Endodermal cell (in vitro differentiated cells): ENCODE measurements around the gene DDIT4L. TPM values are rescaled to one million over a fixed set of nuclear protein-coding genes. Genes with fewer than 3 reads are reported as not detected.

Experiments
- DNase-seq: peaks from one replicate; pipeline ENCODE4 v3.0.0-alpha.2; 2017
- H3K27ac ChIP-seq: 2 replicates; pipeline ENCODE4 v1.5.1; 2013; ENCODE audit warnings: mild to moderate bottlenecking, low read depth, low read length, moderate library complexity
- H3K27me3 ChIP-seq: 2 replicates; pipeline ENCODE4 v1.6.1; 2013; ENCODE audit warnings: mild to moderate bottlenecking, low read length, moderate library complexity; ENCODE audit not compliant: insufficient read depth, control insufficient read depth, poor library complexity, severe bottlenecking
- H3K36me3 ChIP-seq: 2 replicates; pipeline ENCODE4 v1.7.0; 2013; ENCODE audit warnings: mild to moderate bottlenecking, low read length, moderate library complexity; ENCODE audit not compliant: control insufficient read depth, insufficient read depth
- H3K4me1 ChIP-seq: one replicate; pipeline ENCODE4 v1.7.0; 2013; ENCODE audit warnings: low read length; ENCODE audit not compliant: control insufficient read depth, insufficient read depth
- H3K4me3 ChIP-seq: 2 replicates; pipeline ENCODE4 v1.5.1; 2013; ENCODE audit warnings: mild to moderate bottlenecking, low read length, moderate library complexity
- H3K9ac ChIP-seq: 2 replicates; pipeline ENCODE4 v1.6.1; 2013; ENCODE audit warnings: mild to moderate bottlenecking, low read length, moderate library complexity; ENCODE audit not compliant: poor library complexity, severe bottlenecking; ENCODE audit errors: extremely low read depth
- H3K9me3 ChIP-seq: 2 replicates; pipeline ENCODE4 v1.6.1; 2013; ENCODE audit warnings: mild to moderate bottlenecking, low read length, moderate library complexity; ENCODE audit not compliant: control insufficient read depth
- H3K27ac Mint-ChIP-seq: 2 replicates; pipeline ENCODE4 v1.8.0; 2020; ENCODE audit warnings: mixed read lengths
- H3K27me3 Mint-ChIP-seq: 2 replicates; pipeline ENCODE4 v1.8.0; 2021; ENCODE audit warnings: mild to moderate bottlenecking, mixed read lengths; ENCODE audit not compliant: insufficient read depth
- H3K36me3 Mint-ChIP-seq: 2 replicates; pipeline ENCODE4 v1.8.0; 2020; ENCODE audit warnings: low read depth, mixed read lengths
- H3K4me1 Mint-ChIP-seq: 2 replicates; pipeline ENCODE4 v1.8.0; 2020; ENCODE audit warnings: mixed read lengths
- H3K4me3 Mint-ChIP-seq: 2 replicates; pipeline ENCODE4 v1.8.0; 2020; ENCODE audit warnings: mild to moderate bottlenecking, moderate library complexity, mixed read lengths
- H3K9me3 Mint-ChIP-seq: 2 replicates; pipeline ENCODE4 v1.8.0; 2020; ENCODE audit warnings: mild to moderate bottlenecking, mixed read lengths
- WGBS, 2 experiments: methylation state at CpG; one replicate each; pipeline versions ENCODE4 v1.1.5 to v1.1.7; 2013; ENCODE audit warnings: missing lambda C conversion rate in 2 of 2, mixed read lengths in 1 of 2; ENCODE audit not compliant: insufficient coverage in 1 of 2, insufficient read length in 1 of 2; 5-methylcytosine and 5-hydroxymethylcytosine counted together
- total RNA-seq, 2 donors: library from RNA; stranded (reverse); fragmentation: NEBNext Ultra II Directional in 1 of 2; extraction: Animal tissue kit (Norgen Biotek cat#: 25700) in 1 of 2; gene quantifications; 2 replicates in 1 of 2; 3 replicates in 1 of 2; pipeline ENCODE4 v1.2.1, GENCODE V29; 2021
- TF ChIP-seq, protein P1 (sequence below): fragments of 200-600 bp; sonication (generic); conservative IDR thresholded peaks from 2 replicates; pipeline ENCODE4 v1.5.0; 2021; ENCODE audit warnings: antibody characterized with exemption, mild to moderate bottlenecking

The DDIT4L gene
- total RNA-seq, 2 donors from 2014 or later: 10.8 to 19.7 TPM

DNA sequence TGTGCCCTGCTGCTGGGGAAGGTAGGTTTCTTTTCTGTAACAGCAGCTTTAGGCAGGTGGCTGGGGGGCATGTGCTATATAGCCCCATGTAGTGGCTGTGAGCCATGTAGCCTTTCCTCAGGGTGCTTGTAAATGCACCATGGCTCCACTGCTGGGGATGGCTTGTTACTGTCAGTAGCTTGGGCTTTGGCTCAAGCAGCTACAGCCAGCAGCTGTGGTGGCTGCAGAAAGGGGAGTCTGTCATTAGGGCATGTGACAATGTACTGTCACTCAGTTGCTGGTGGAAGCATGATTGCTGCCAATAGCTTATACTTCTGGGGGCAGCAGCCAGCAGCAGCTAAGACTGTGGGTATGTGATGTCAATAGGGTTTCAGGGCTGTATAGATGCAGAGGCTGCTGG, 33.9 kb upstream of the DDIT4L start:
- Mint-ChIP-seq H3K36me3 (no peaks in the 10 kb centered on the region), H3K4me3 (no peak overlapping the region), H3K27me3 (peaks cover 2% of the 10 kb centered on the region), H3K27ac (no peak overlapping the region), H3K9me3 (peaks cover 36% of the 10 kb centered on the region), H3K4me1 (peaks cover 5% of the 10 kb centered on the region)
- H3K9ac ChIP-seq: no peak overlapping the region
- no peak overlapping the region for H3K4me3 ChIP-seq
- no peaks in the 10 kb centered on the region for H3K27me3 ChIP-seq
- no peak overlapping the region for H3K27ac ChIP-seq
- H3K4me1 ChIP-seq: no peaks in the 10 kb centered on the region
- TF ChIP-seq, protein P1, sequence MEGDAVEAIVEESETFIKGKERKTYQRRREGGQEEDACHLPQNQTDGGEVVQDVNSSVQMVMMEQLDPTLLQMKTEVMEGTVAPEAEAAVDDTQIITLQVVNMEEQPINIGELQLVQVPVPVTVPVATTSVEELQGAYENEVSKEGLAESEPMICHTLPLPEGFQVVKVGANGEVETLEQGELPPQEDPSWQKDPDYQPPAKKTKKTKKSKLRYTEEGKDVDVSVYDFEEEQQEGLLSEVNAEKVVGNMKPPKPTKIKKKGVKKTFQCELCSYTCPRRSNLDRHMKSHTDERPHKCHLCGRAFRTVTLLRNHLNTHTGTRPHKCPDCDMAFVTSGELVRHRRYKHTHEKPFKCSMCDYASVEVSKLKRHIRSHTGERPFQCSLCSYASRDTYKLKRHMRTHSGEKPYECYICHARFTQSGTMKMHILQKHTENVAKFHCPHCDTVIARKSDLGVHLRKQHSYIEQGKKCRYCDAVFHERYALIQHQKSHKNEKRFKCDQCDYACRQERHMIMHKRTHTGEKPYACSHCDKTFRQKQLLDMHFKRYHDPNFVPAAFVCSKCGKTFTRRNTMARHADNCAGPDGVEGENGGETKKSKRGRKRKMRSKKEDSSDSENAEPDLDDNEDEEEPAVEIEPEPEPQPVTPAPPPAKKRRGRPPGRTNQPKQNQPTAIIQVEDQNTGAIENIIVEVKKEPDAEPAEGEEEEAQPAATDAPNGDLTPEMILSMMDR: no peak
- H3K9me3 ChIP-seq: peaks cover 55% of the 10 kb centered on the region
- DNase-seq: no peak
- no peaks in the 10 kb centered on the region for H3K36me3 ChIP-seq

DNA sequence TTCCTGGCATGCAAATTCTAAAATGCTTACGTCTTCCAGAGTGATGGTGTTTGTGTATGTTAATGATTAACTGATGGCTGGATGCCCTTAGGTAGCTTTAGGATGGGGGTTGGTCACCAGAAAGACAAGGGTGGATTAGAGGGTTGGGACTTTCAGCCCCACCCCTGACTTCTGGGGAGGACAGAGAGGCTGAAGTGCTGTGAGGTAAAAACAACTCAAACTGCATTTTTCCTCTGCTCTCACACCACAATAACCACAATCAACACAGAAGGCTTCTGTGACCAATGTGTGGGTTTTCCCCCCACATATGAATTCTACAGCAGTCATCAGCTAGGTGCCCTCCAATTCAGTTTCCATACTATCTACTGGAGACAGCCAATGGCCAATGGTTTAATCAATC, 18.7 kb upstream of the DDIT4L start:
- Mint-ChIP-seq H3K4me1 (peaks cover 15% of the 10 kb centered on the region), H3K27me3 (no peaks in the 10 kb centered on the region), H3K9me3 (no peaks in the 10 kb centered on the region), H3K36me3 (no peaks in the 10 kb centered on the region), H3K4me3 (no peak overlapping the region), H3K27ac (no peak overlapping the region)
- no peak for DNase-seq
- no peaks in the 10 kb centered on the region for H3K9me3 ChIP-seq
- TF ChIP-seq, protein P1: no peak
- no CpG with 5 or more reads among the region's 1 CpG for WGBS, 2 experiments
- H3K27me3 ChIP-seq: no peaks in the 10 kb centered on the region
- no peaks in the 10 kb centered on the region for H3K36me3 ChIP-seq
- no peak overlapping the region for H3K9ac ChIP-seq
- no peak overlapping the region for H3K27ac ChIP-seq
- no peak overlapping the region for H3K4me3 ChIP-seq
- H3K4me1 ChIP-seq: peaks cover 4% of the 10 kb centered on the region

DNA sequence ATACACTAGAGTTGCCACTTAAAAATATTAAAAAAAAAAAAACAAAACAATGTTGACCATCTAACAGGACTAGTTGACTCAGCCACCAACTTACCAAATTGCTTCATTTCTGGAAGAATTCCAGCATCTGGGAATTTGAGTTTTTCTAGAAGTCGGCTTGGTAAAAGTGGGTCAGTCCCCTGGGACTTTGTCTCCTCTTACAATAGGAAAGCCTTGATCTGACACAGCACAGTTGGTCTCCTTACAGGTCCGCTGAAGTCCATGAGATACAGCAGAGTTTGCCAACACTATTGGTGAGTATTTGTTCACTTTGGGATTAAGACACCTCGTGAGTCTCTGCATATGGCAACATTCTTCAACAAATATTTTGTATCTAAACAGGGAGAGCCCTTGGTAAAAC, 18.2 kb upstream of the DDIT4L start:
- 90 to 91% methylated on average over 2 to 3 of the region's 3 CpGs for WGBS, 2 experiments
- H3K27ac Mint-ChIP-seq: no peak overlapping the region
- no peaks in the 10 kb centered on the region for H3K36me3 Mint-ChIP-seq

More for the DNA sequence above, 18.2 kb upstream of the DDIT4L start:
- DNase-seq: no peak
- H3K27ac ChIP-seq: no peak overlapping the region
- no peaks in the 10 kb centered on the region for H3K9me3 Mint-ChIP-seq
- no peaks in the 10 kb centered on the region for H3K36me3 ChIP-seq
- no peaks in the 10 kb centered on the region for H3K27me3 Mint-ChIP-seq
- no peak overlapping the region for H3K4me3 ChIP-seq
- H3K9me3 ChIP-seq: no peaks in the 10 kb centered on the region
- TF ChIP-seq, protein P1: no peak
- peaks cover 4% of the 10 kb centered on the region for H3K4me1 ChIP-seq
- H3K27me3 ChIP-seq: no peaks in the 10 kb centered on the region
- H3K4me1 Mint-ChIP-seq: peaks cover 15% of the 10 kb centered on the region
- H3K4me3 Mint-ChIP-seq: no peak overlapping the region
- H3K9ac ChIP-seq: no peak overlapping the region
